Activated naive CD4-positive, alpha-beta T cell treated with anti-CD3 and anti-CD28 coated beads for 36 hours (primary cell): ENCODE results near the gene CD248. TPM values are rescaled to one million over a fixed set of nuclear protein-coding genes. Genes with fewer than 3 reads are reported as not detected.
A peak's percentile ranks its signal among the peaks of the same experiment; 100 is the strongest.

Experiments used
- CTCF ChIA-PET: fragments of 350-600 bp; sonication (Branson Sonifier 250); formaldehyde crosslinking; loops from one replicate; lab custom pipeline; 2021; ENCODE audit warnings: antibody characterized with exemption; lab: Charles Lee
- DNase-seq: peaks from one replicate; pipeline ENCODE4 v3.0.0-alpha.2; 2020
- H3K27ac Mint-ChIP-seq: one replicate; pipeline ENCODE4 v1.8.0; 2021; ENCODE audit warnings: mild to moderate bottlenecking, mixed read lengths
- H3K27me3 Mint-ChIP-seq: one replicate; pipeline ENCODE4 v1.8.0; 2021; ENCODE audit warnings: low read depth, mixed read lengths
- H3K36me3 Mint-ChIP-seq: one replicate; pipeline ENCODE4 v1.8.0; 2021; ENCODE audit warnings: low read depth, mixed read lengths
- H3K4me1 Mint-ChIP-seq: one replicate; pipeline ENCODE4 v1.8.0; 2021; ENCODE audit warnings: low read depth, mixed read lengths
- H3K4me3 Mint-ChIP-seq: one replicate; pipeline ENCODE4 v1.8.0; 2021; ENCODE audit warnings: mild to moderate bottlenecking, moderate library complexity, mixed read lengths
- H3K9me3 Mint-ChIP-seq: one replicate; pipeline ENCODE4 v1.8.0; 2021; ENCODE audit warnings: mixed read lengths
- intact Hi-C: fragments of 100-400 bp; cut with micrococcal nuclease; formaldehyde crosslinking; loops from one replicate; pipeline ENCODE4 v1.15.1; 2023
- total RNA-seq, 2 experiments: library from RNA; stranded (reverse); gene quantifications; one replicate each; pipeline ENCODE4 v1.2.3, GENCODE V29; 2021

The CD248 gene
- total RNA-seq, 2 experiments from 2014 or later = 0.15 to 0.26 TPM

- Mint-ChIP-seq H3K4me1 (no peaks in the 10 kb centered on the region), H3K36me3 (no peaks in the 10 kb centered on the region), H3K27ac (no peak overlapping the region), H3K27me3 (no peaks in the 10 kb centered on the region), H3K4me3 (no peak overlapping the region), H3K9me3 (no peaks in the 10 kb centered on the region)
- no peak for DNase-seq
- intact Hi-C loops = no loop called here
- CTCF ChIA-PET = interaction anchor here (1.1 kb wide), 1 partner anchor 17 kb away, joined by 4 read pairs; no protein-coding TSS in a partner anchor
Measured at GRCh38 chr11:66299186-66299585, 17.7 kb downstream of the CD248 start.

GRCh38 chr11:66297610-66298009, 19.2 kb downstream of the CD248 start:
- Mint-ChIP-seq H3K27me3 (peaks cover 11% of the 10 kb centered on the region), H3K4me3 (no peak overlapping the region), H3K9me3 (no peaks in the 10 kb centered on the region), H3K36me3 (no peaks in the 10 kb centered on the region), H3K27ac (no peak overlapping the region), H3K4me1 (peaks cover 3% of the 10 kb centered on the region)
- intact Hi-C loops = no loop called here
- DNase-seq = no peak
- CTCF ChIA-PET = interaction anchor here (1.1 to 1.4 kb wide), 3 partner anchors 8 to 89 kb away, joined by 3 to 4 read pairs (median 3); partner anchors contain the start of gene YIF1A

- Mint-ChIP-seq H3K27ac (no peak overlapping the region), H3K36me3 (no peaks in the 10 kb centered on the region), H3K9me3 (no peaks in the 10 kb centered on the region), H3K4me1 (peaks cover 15% of the 10 kb centered on the region), H3K27me3 (peaks cover 18% of the 10 kb centered on the region), H3K4me3 (no peak overlapping the region)
- intact Hi-C loops = no loop called here
- CTCF ChIA-PET = interaction anchor here (1.2 to 1.5 kb wide), 2 partner anchors 17 kb away, joined by 3 read pairs; no protein-coding TSS in a partner anchor
- DNase-seq = no peak
Measured at GRCh38 chr11:66294626-66295620, 21.9 kb downstream of the CD248 start.

- H3K4me1 Mint-ChIP-seq = peaks cover 23% of the 10 kb centered on the region
- no peaks in the 10 kb centered on the region for H3K36me3 Mint-ChIP-seq
- peaks cover 18% of the 10 kb centered on the region for H3K27me3 Mint-ChIP-seq
- DNase-seq = no peak
- no peaks in the 10 kb centered on the region for H3K9me3 Mint-ChIP-seq
- intact Hi-C loops = no loop called here
- no peak overlapping the region for H3K4me3 Mint-ChIP-seq
- no peak overlapping the region for H3K27ac Mint-ChIP-seq
- CTCF ChIA-PET = interaction anchor here (1.2 kb wide), 1 partner anchor 18 kb away, joined by 3 read pairs; no protein-coding TSS in a partner anchor
Measured at GRCh38 chr11:66293777-66294625, 22.8 kb downstream of the CD248 start.

DNA sequence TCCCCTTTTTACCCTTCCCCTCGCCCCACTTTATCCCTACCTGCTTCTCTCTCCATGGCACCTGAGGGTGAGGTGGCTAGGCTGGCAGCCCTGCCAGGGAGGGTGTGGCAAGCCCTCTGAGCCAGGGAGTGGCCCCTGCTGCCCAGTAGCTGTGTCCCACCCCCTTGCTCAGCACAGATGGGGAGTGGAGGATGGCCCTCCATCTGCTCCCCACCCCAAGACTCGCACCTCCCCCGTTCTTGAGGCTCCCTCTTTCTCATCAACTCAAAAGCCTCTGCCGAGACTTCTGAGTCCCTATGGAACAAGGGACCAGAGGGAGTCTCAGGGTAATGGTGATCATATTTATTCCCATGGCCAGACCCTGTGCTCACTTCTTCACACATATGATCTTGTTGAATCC, 23.5 kb downstream of the CD248 start:
- Mint-ChIP-seq H3K27me3 (peaks cover 18% of the 10 kb centered on the region), H3K9me3 (no peaks in the 10 kb centered on the region), H3K36me3 (no peaks in the 10 kb centered on the region), H3K4me3 (no peak overlapping the region), H3K27ac (no peak overlapping the region), H3K4me1 (peaks cover 24% of the 10 kb centered on the region)
- intact Hi-C loops = no loop called here
- no peak for DNase-seq
- CTCF ChIA-PET = interaction anchor here (1.2 kb wide), 1 partner anchor 18 kb away, joined by 3 read pairs; no protein-coding TSS in a partner anchor

DNA sequence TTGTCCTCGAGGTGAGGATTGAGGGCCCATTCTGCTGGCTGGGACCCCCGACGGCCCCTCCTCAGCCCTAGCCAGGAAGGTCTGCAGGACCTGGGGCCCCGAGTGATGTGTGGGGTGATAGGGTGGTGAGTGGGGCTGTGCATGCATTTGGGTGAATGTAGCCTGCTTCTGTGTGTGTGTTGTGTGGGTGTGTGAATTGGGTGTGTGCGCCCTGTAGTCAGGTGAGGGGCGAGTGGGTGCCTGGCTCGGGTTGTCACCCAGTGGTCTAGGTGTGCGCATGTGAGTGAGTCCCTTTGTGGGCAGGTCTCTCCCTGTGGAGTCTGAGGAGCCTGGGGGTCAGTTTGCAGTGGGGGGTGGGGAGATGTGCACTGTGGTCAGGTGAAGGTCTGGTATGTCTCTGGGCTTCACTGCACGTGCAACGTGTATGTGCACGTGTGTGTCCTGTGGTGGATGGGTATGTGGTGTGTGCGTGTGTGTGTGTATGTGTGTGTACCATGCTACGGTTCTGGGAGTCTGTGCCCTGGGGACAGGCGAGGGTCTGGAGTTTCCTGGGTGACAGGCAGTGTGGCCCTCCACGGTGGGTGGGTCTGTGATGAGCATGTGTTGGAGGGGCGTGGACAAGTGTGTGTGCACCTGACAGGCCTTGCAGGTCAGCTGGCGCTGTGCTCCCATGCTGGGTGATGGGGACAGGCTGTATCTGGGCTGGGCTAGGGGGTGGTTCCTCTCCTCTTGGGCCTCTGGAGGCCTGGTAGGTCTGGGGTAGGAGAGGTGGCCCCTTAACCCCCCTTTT, 24.1 kb downstream of the CD248 start:
- Mint-ChIP-seq H3K4me1 (peaks cover 29% of the 10 kb centered on the region), H3K4me3 (peak overlapping the region; percentile 40), H3K27ac (no peak overlapping the region), H3K9me3 (no peaks in the 10 kb centered on the region), H3K27me3 (peaks cover 18% of the 10 kb centered on the region), H3K36me3 (no peaks in the 10 kb centered on the region)
- DNase-seq = no peak
- intact Hi-C loops = no loop called here
- CTCF ChIA-PET = no interaction called here

- peak within 1 kb of the TSS; percentile 40 for H3K4me3 Mint-ChIP-seq
- CTCF ChIA-PET = interaction anchor here (1.0 kb wide), 1 partner anchor 20 kb away, joined by 3 read pairs; no protein-coding TSS in a partner anchor
- H3K27me3 Mint-ChIP-seq = peaks cover 18% of the 10 kb centered on the region
- no peaks in the 10 kb centered on the region for H3K9me3 Mint-ChIP-seq
- no peak within 1 kb of the TSS for H3K27ac Mint-ChIP-seq
- no peak for DNase-seq
- no peaks in the 10 kb centered on the region for H3K36me3 Mint-ChIP-seq
- intact Hi-C loops = no loop called here
- peaks cover 33% of the 10 kb centered on the region for H3K4me1 Mint-ChIP-seq
Measured at GRCh38 chr11:66291706-66292542, 24.9 kb downstream of the CD248 start, which contains the start of gene TMEM151A. TMEM151A (plus strand) TSS chr11:66291894; CDS start chr11:66292014, 120 bp downstream.

- Mint-ChIP-seq H3K4me1 (peaks cover 35% of the 10 kb centered on the region), H3K27ac (no peak overlapping the region), H3K9me3 (no peaks in the 10 kb centered on the region), H3K36me3 (no peaks in the 10 kb centered on the region), H3K4me3 (no peak overlapping the region), H3K27me3 (peaks cover 18% of the 10 kb centered on the region)
- CTCF ChIA-PET = interaction anchor here (1.0 kb wide), 1 partner anchor 20 kb away, joined by 3 read pairs; no protein-coding TSS in a partner anchor
- intact Hi-C loops = no loop called here
- no peak for DNase-seq
Measured at GRCh38 chr11:66291303-66291705, 25.5 kb downstream of the CD248 start.

DNA sequence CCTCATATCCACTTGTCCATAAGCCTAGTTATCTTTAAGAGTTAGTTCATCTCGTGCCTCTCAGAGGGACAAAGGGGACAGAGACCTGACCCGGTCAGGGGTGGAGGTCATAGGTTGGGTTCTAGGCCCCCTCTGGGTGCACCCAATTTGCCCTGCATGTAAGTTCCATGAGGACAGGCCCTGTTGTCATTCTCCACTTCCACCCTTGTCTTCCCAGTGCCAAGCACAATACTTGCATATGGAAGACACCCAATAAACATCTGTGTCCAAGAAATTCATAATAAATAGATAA, 26.6 kb downstream of the CD248 start:
- H3K36me3 Mint-ChIP-seq = no peaks in the 10 kb centered on the region
- H3K9me3 Mint-ChIP-seq = no peaks in the 10 kb centered on the region
- peak overlapping the region; percentile 81 for H3K4me3 Mint-ChIP-seq
- intact Hi-C loops = no loop called here
- H3K27ac Mint-ChIP-seq = no peak overlapping the region
- no peak for DNase-seq
- peaks cover 35% of the 10 kb centered on the region for H3K4me1 Mint-ChIP-seq
- peaks cover 18% of the 10 kb centered on the region for H3K27me3 Mint-ChIP-seq
- CTCF ChIA-PET = no interaction called here

- peak overlapping the region; percentile 65 for H3K27ac Mint-ChIP-seq
- no peaks in the 10 kb centered on the region for H3K9me3 Mint-ChIP-seq
- no peaks in the 10 kb centered on the region for H3K36me3 Mint-ChIP-seq
- intact Hi-C loops = loop anchor here (1.0 to 2.0 kb wide), 6 partner anchors 21 to 191 kb away; partner anchors contain the start of genes BRMS1, DPP3, NPAS4 and RAB1B
- peak overlapping the region; percentile 81 for H3K4me3 Mint-ChIP-seq
- DNase-seq = peak; percentile 87
- H3K27me3 Mint-ChIP-seq = peaks cover 18% of the 10 kb centered on the region
- peaks cover 35% of the 10 kb centered on the region for H3K4me1 Mint-ChIP-seq
- CTCF ChIA-PET = interaction anchor here (0.8 to 1.6 kb wide), 5 partner anchors 8 to 405 kb away, joined by 3 to 7 read pairs (median 3); no protein-coding TSS in a partner anchor
Measured at GRCh38 chr11:66289548-66290329, 27.1 kb downstream of the CD248 start.
